GM18909 (cell line): ENCODE measurements around the gene SLC23A2.
"Not testable (repeated sequence)": the region's sequence is repeated elsewhere in the genome, so short reads cannot be mapped to it uniquely, and the experiment has no call there.

Experiments
- ATAC-seq: cut with Tn5 transposase; IDR thresholded peaks from one replicate; pipeline ENCODE4 v1.9.1; 2021; ENCODE audit warnings: mild to moderate bottlenecking; ENCODE audit not compliant: unreplicated experiment, poor library complexity

The SLC23A2 gene

DNA sequence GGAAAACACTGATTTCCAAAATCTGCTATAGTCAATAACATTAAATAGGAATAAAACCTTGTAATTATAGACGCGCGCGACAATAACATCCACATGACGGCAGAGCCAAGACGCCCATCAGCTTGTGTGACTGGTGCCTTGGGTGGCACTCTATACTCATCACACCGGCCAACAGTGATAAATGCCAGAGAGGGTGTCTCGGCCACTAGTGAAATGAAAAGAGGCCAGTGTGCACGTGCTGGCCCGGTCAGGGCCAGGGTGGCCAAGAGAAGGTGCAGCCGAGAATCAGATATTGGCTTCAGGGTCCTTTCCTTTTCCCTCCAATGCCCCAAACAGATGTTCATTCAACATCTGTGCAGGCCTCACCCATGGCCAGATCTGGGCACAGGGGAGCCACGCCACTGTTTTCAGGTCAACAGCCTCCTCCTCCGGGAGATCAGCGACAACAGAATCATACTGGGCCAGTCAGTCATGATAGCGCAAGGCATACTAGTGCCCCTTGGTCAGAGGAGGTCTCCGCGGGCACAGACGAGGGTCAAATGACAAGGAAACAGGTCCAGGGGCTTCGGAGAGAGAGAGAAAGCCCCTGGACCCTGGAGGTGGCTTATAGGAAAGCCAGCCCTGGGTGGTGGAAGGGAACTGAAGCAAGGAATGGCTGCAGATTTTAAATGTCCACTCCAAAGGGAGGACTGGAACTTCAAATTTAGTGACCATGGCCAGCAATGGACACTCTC is 145.1 kb downstream of the SLC23A2 start:
- ATAC-seq = no peak

GRCh38 chr20:4855555-4855954 is 145.8 kb downstream of the SLC23A2 start:
- no peak for ATAC-seq

DNA sequence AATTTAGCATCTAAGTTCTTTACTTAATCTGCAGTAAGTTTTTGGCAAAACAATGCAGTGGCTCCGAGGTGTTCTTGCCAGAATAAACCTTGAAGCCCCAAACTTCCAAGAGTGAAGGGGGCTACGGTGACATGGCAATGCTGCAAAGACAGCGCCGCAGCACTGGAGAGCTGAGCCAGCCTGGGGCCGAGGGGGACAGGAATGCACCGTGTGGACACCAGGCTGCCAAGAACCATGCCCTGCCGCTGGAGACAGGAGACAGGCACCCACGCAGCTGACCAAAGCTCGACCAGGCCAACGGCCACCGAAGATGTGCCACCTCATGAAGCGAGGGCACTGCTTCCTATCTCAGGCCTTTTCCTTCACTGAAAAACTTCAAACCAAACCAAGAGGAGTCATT is 146.2 kb downstream of the SLC23A2 start:
- ATAC-seq = no peak

- no peak for ATAC-seq
Observed at GRCh38 chr20:4854561-4854901, 146.8 kb downstream of the SLC23A2 start.

- no peak for ATAC-seq
Observed at GRCh38 chr20:4853757-4854560, 147.4 kb downstream of the SLC23A2 start.

DNA sequence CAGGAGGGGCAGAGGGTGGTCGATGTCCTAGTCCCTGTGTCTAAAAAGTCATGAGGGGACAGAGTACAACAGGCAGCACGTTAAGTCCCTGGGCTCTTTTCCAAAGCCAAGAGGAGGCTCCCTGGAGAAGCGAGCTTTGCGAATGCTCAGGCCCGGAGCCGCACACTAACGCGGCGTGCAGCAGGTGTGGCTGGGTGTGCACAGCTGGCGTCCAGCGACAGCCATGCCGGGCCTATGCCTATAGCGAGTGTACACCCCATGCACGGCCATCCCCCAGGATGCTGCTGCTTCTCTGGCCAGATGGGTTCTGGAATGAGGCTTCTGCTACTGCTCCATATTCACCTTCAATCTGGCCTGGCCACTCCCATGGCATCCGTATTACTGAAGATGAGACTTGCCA is 148.3 kb downstream of the SLC23A2 start:
- ATAC-seq = no peak

DNA sequence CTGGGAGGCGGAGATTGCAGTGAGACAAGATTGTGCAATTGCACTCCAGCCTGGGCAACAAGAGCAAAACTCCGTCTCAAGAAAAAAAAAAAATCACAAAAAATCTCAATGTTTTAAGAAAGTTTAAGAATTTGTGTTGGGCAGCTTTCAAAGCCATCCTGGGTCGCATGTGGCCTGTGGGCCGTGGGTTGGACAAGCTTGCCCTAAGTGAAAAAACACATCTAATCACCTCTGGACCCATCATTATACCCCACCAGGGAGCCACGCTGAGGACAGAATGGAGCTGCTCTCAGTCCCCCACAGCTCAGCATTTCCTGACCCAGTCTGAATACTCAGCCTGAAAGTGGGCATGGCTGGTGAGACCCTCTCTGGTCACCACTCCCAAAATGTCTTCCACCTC is 150.3 kb downstream of the SLC23A2 start:
- ATAC-seq = no peak

GRCh38 chr20:4848829-4849228 is 152.5 kb downstream of the SLC23A2 start:
- ATAC-seq = not testable (repeated sequence)

DNA sequence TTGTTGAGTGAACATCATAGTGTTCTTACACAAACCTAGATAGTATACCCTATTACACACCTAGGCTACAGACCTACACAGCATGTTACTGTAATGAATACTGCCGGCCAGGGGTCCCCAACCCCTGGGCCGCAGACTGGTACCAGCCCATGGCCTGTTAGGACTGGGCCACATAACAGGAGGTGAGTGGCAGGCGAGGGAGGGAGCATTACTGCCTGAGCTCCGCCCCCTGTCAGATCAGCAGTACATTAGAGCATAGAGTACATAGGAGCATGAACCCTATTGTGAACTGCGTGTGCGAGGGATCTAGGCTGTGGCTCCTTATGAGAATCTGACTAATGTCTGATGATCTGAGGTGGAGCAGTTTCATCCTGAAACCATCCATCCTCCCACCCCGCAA is 153.3 kb downstream of the SLC23A2 start:
- ATAC-seq = no peak

DNA sequence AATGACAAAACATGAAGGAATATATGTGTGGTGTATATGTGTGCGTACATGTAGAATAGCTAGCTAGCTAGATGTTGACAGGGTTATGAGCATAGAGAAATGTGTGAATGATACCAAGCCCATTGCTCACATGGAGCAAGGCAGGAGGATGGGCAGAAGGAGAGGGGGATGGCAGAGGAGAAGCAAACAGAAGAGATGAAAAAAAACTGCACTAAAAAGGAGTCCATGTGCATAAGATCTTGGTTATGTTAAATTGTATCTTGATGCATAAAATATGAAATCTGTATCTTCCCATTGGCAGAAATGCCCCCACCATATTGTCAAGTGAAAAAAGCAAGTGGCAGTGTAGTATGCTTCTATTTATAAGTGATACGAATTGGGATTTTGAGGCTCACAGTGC is 154.5 kb downstream of the SLC23A2 start:
- ATAC-seq = no peak

DNA sequence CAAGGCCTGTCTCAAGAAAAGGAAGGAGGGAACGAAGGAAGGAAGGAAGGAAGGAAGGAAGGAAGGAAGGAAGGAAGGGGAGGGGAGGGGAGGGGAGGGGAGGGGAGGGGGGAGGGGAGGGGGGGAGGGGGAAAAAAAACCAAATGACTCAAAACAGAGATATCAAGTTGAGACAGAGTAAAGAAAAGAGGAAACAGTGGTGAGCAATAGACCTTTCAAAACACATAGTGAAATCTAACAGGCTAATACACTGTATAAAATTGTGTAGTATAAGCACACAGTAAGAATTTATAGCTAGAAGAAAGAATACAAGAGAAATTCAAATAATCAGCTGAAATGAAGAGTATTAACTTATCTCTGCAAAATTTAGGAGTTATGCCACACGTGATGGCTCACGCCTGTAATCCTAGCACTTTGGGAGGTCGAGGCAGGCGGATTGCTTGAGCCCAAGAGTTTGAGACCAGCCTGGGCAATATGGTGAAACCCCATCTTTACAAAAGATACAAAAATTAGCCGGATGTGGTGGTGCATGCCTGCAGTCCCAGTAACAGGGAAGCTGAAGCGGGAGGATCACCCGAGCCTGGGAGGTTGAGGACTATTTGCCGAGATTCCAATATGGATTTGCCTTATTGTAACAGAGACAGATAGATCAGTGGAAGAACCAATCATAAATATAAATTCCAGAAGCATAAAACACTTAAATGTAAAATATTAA is 156.4 kb downstream of the SLC23A2 start:
- ATAC-seq = no peak

- ATAC-seq = no peak
Observed at GRCh38 chr20:4844325-4844724, 157.0 kb downstream of the SLC23A2 start.

DNA sequence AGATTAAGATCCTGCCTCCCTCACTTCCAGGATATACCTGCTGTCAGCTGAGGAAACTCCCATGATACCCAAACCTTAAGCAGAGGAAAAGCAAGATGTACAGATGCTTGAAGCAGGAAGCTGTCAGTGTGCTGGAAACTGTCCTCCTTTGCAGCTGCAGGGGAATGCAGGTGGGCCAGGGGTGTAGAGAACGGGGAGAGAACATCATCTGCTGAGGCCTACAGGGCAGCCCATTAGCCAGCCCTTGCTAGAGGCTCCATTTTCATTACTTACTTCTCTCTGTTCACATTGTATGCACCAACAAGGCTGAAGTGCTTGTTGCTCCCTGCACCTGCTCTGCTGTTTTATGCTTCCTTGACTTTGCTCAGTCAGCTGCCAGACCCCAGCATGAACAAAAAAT is 160.5 kb downstream of the SLC23A2 start:
- ATAC-seq = no peak

- ATAC-seq = no peak
Observed at GRCh38 chr20:4838526-4838925, 162.8 kb downstream of the SLC23A2 start.

DNA sequence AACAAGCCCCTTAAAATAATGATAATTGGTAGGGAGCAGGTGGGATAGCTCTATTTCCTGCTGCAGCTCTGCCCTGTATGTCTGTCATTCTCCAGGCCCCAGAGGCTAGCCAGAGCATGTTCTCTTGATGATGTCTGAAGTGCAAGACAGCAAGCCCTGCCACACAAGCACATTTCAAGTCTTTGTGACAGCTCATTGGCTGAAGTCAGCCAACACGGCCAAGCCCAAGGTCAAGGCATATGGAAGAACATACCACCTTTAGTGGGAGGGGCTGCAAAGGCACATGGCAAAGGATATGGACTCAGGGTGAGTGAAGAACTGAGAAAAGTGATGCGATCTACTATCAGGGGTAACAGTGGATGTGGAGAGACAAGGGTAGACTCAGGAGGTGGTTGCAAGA is 163.6 kb downstream of the SLC23A2 start:
- ATAC-seq = no peak

DNA sequence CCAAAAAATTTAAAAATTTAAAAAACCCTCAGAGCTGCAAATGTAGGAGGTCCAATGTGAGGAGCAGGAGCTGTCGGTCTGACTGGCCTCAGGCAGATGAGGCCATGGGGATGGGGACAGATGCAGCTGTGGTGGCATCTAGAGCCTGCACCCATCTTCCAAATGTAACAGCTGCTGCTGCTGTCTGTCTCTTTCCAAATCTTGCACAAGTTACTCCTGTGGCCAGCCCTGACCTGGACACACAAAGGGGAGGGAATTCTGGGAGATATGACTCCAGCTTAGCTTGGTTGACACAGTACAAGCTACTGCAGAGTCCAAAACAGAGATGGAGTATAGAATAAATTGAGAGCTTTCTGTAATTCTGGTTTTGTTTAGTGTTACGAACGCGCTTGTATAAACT is 164.4 kb downstream of the SLC23A2 start:
- no peak for ATAC-seq

GRCh38 chr20:4836473-4836872 is 164.8 kb downstream of the SLC23A2 start:
- ATAC-seq = no peak

GRCh38 chr20:4835244-4836177 is 165.8 kb downstream of the SLC23A2 start:
- ATAC-seq = no peak

DNA sequence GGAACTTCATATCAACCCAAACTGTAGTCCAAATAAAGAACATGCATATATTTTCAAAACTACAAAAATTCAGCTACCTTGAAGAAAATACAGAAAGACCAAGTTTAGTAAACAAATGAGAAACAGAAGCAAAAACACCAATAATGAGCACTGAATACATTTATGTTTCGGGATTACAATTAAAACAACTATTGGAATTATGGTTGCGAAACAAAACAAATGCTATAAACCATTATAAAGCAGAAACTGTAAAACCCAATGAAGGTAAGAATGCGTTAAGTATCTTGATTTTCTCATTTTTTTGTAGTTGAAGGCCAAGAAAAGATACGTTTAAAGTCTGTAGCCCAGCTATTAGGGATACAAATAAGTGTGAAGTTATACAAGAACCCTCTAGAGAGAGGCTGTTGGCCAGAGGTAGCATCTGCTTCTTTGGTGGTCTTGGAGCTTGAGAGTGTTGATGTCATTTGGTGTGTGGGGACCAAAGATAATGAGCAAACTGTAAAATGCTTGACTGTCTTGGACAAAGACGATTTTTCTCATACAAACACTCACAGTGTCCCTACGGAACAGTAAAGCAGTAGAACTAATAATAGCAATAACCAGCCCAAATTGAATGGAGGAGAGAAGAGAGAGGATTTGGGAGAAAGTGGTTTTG is 168.1 kb downstream of the SLC23A2 start:
- ATAC-seq = no peak

GRCh38 chr20:4832469-4832868 is 168.8 kb downstream of the SLC23A2 start:
- no peak for ATAC-seq
